Measurements from ENCODE around the gene SEC14L3.

SEC14L3 gene

DNA sequence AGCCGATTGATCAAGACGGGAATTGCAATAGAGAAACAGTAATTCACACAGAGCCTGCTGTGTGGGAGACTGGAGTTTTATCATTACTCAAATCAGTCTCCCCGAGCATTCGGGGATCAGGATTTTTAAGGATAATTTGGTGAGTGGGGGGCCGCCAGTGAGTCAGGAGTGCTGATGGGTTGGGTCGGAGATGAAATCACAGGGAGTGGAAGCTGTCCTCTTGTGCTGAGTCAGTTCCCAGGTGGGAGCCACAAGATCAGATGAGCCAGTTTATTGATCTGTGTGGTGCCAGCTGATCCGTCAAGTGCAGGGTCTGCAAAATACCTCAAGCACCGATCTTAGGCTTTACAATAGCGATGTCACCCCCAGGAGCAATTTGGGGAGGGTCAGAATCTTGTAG is 30.7 kb downstream of the SEC14L3 start:
- peaks cover 5% of the 10 kb centered on the region for H3K4me1 ChIP-seq (ENCODE audit: control insufficient read depth, insufficient read depth, low read length)
- no peaks in the 10 kb centered on the region for H3K36me3 ChIP-seq (ENCODE audit: control insufficient read depth, insufficient read depth, low read length)
- H3K27ac ChIP-seq (ENCODE audit: low read depth, low read length) = no peak overlapping the region
- no peak overlapping the region for H3K9ac ChIP-seq (ENCODE audit: low read length)
- H3K27me3 ChIP-seq (ENCODE audit: control insufficient read depth, insufficient read depth, low read length) = no peaks in the 10 kb centered on the region
- no peaks in the 10 kb centered on the region for H3K9me3 ChIP-seq (ENCODE audit: control insufficient read depth, insufficient read depth, low read depth, low read length)
- no peak overlapping the region for H3K4me3 ChIP-seq (ENCODE audit: low read depth, low read length)

DNA sequence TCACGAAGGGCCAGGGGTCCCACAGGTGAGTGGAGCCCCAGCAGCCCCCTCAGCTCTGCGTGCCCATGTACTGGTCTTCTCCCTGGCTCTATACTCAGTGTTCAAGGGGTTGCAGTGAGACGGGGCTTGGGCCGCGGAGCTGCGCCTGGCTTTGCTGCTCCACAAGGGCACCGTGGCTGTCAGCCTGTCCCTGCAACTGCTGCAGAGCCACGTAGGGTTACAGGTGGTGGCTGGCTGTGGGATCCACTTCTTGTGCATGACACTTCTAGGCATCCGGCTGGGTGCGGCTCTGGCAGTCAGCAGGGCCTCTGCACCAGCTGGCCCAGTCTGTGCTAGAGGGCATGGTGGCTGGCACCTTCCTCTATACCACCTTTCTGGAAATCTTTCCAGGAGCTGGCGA is 32.0 kb downstream of the SEC14L3 start:
- Histone ChIP-seq H3K4me1 (ENCODE audit: control insufficient read depth, insufficient read depth, low read length) (peaks cover 8% of the 10 kb centered on the region), H3K4me3 (ENCODE audit: low read depth, low read length) (no peak overlapping the region), H3K9ac (ENCODE audit: low read length) (no peak overlapping the region), H3K27ac (ENCODE audit: low read depth, low read length) (no peak overlapping the region), H3K36me3 (ENCODE audit: control insufficient read depth, insufficient read depth, low read length) (no peaks in the 10 kb centered on the region), H3K9me3 (ENCODE audit: control insufficient read depth, insufficient read depth, low read depth, low read length) (no peaks in the 10 kb centered on the region), H3K27me3 (ENCODE audit: control insufficient read depth, insufficient read depth, low read length) (no peaks in the 10 kb centered on the region)

DNA sequence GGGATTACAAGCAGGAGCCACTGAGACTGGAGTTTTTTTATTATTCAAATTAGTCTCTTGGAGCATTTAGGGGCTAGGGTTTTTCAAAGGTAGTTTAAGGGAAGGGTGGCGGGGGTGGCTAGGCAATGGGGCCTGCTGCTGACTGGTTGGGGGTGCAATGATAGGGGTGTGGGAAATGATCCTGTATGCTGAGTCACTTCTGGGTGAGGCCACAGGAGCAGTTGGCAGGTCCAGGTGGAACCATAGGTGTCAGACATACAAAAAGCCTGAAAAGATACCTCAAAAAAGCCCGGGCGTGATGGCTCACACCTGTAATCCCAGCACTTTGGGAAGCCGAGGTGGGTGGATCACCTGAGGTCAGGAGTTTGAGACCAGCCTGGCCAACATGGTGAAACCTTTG is 32.6 kb downstream of the SEC14L3 start:
- no peak overlapping the region for H3K4me3 ChIP-seq (ENCODE audit: low read depth, low read length)
- no peaks in the 10 kb centered on the region for H3K27me3 ChIP-seq (ENCODE audit: control insufficient read depth, insufficient read depth, low read length)
- no peaks in the 10 kb centered on the region for H3K36me3 ChIP-seq (ENCODE audit: control insufficient read depth, insufficient read depth, low read length)
- peaks cover 5% of the 10 kb centered on the region; the same call in 1 of the 2 replicates for H3K4me1 ChIP-seq (ENCODE audit: control insufficient read depth, insufficient read depth, low read length)
- H3K9me3 ChIP-seq (ENCODE audit: control insufficient read depth, insufficient read depth, low read depth, low read length) = no peaks in the 10 kb centered on the region
- no peak overlapping the region for H3K9ac ChIP-seq (ENCODE audit: low read length)
- no peak overlapping the region for H3K27ac ChIP-seq (ENCODE audit: low read depth, low read length)

DNA sequence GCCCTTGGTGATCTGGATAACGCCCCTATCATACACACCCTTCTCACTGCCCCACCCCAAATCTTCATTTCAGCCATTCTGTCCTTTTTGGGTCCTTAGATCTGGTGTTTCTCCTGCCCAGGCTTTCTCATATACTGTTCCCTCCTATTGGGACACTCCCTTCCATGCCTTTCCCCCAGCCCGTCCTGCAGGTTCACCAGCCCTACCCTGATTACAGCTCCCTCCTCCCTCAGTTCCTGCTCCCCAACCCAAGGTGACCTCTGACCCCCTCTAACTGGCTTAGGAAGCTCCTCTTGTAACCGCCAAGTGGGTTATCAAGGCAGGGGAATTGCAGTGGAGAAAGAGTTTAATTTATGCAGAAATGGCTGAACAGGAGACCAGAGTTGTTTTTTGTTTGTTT is 33.3 kb downstream of the SEC14L3 start:
- peaks cover 5% of the 10 kb centered on the region; the same call in 1 of the 2 replicates for H3K4me1 ChIP-seq (ENCODE audit: control insufficient read depth, insufficient read depth, low read length)
- no peak overlapping the region for H3K27ac ChIP-seq (ENCODE audit: low read depth, low read length)

DNA sequence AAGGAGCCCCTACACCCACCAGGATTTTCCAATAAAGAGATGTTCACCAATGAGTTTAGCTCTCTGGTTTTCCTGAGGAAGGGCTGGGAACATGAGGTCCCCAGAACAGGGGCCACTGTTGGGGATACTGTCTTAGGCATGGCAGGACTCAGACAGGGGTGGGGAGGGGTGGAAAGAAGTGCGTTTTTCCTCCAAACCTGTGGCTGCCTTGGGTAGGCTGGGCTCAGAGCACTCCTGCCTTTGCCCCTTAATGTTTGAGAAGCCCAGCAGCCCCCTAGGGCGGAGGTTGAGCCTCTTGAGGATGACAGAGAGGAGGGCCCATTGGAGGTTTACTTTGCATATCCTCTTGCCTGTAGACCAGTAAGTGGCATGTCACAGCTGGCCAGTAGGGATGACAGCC is 35.6 kb downstream of the SEC14L3 start:
- Histone ChIP-seq H3K4me3 (ENCODE audit: low read depth, low read length) (no peak overlapping the region), H3K36me3 (ENCODE audit: control insufficient read depth, insufficient read depth, low read length) (no peaks in the 10 kb centered on the region), H3K4me1 (ENCODE audit: control insufficient read depth, insufficient read depth, low read length) (peaks cover 5% of the 10 kb centered on the region; the same call in 1 of the 2 replicates), H3K9me3 (ENCODE audit: control insufficient read depth, insufficient read depth, low read depth, low read length) (no peaks in the 10 kb centered on the region), H3K9ac (ENCODE audit: low read length) (no peak overlapping the region), H3K27me3 (ENCODE audit: control insufficient read depth, insufficient read depth, low read length) (no peaks in the 10 kb centered on the region), H3K27ac (ENCODE audit: low read depth, low read length) (no peak overlapping the region)

More for the DNA sequence above, 33.3 kb downstream of the SEC14L3 start:
- no peaks in the 10 kb centered on the region for H3K27me3 ChIP-seq (ENCODE audit: control insufficient read depth, insufficient read depth, low read length)
- no peaks in the 10 kb centered on the region for H3K9me3 ChIP-seq (ENCODE audit: control insufficient read depth, insufficient read depth, low read depth, low read length)
- no peaks in the 10 kb centered on the region for H3K36me3 ChIP-seq (ENCODE audit: control insufficient read depth, insufficient read depth, low read length)
- no peak overlapping the region for H3K9ac ChIP-seq (ENCODE audit: low read length)
- H3K4me3 ChIP-seq (ENCODE audit: low read depth, low read length) = no peak overlapping the region

DNA sequence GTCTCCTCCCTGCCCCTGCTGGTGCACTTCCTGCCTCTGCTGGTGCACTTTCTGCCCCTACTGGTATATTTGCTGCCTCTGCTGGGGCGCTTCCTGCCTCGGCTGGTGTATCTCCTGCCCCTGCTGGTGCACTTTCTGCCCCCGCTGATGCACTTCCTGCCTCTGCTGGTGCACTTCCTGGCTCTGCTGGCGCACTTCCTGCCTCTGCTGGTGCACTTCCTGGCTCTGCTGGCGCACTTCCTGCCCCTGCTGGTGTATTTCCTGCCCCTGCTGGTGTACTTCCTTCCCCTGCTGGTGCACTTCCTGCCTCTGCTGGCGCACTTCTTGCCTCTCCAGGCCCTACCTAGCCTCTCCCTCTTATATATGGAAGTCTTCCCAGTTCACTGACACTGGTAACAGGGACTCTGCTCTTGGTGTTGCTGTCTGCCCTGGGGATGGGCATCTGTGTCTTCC is 36.1 kb downstream of the SEC14L3 start:
- Histone ChIP-seq H3K4me3 (ENCODE audit: low read depth, low read length) (no peak overlapping the region), H3K9ac (ENCODE audit: low read length) (no peak overlapping the region), H3K27me3 (ENCODE audit: control insufficient read depth, insufficient read depth, low read length) (no peaks in the 10 kb centered on the region), H3K36me3 (ENCODE audit: control insufficient read depth, insufficient read depth, low read length) (no peaks in the 10 kb centered on the region), H3K4me1 (ENCODE audit: control insufficient read depth, insufficient read depth, low read length) (peaks cover 5% of the 10 kb centered on the region; the same call in 1 of the 2 replicates), H3K27ac (ENCODE audit: low read depth, low read length) (no peak overlapping the region), H3K9me3 (ENCODE audit: control insufficient read depth, insufficient read depth, low read depth, low read length) (no peaks in the 10 kb centered on the region)

DNA sequence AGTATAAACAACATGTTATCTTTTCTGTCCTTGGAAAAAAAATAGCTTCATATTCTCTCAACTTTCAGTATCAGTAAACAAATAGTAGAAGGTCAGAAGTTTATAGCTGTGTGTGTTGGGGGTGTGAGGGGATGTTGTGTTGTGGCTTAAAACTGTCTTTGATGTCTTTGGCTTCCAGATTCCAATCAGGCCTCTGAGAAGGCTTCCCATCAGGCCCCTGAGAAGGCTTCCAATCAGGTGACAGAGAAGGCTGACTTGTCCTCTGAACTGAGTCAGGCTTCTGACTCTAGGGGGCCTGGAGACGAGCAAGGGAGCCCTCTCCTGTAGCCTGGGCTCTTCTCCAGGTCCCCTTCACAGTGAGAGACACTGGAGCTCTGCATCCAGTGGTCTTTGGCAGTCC is 37.0 kb downstream of the SEC14L3 start:
- Histone ChIP-seq H3K9me3 (ENCODE audit: control insufficient read depth, insufficient read depth, low read depth, low read length) (no peaks in the 10 kb centered on the region), H3K4me1 (ENCODE audit: control insufficient read depth, insufficient read depth, low read length) (peaks cover 5% of the 10 kb centered on the region; the same call in 1 of the 2 replicates), H3K4me3 (ENCODE audit: low read depth, low read length) (no peak overlapping the region), H3K27me3 (ENCODE audit: control insufficient read depth, insufficient read depth, low read length) (no peaks in the 10 kb centered on the region), H3K9ac (ENCODE audit: low read length) (no peak overlapping the region), H3K27ac (ENCODE audit: low read depth, low read length) (no peak overlapping the region), H3K36me3 (ENCODE audit: control insufficient read depth, insufficient read depth, low read length) (no peaks in the 10 kb centered on the region)

DNA sequence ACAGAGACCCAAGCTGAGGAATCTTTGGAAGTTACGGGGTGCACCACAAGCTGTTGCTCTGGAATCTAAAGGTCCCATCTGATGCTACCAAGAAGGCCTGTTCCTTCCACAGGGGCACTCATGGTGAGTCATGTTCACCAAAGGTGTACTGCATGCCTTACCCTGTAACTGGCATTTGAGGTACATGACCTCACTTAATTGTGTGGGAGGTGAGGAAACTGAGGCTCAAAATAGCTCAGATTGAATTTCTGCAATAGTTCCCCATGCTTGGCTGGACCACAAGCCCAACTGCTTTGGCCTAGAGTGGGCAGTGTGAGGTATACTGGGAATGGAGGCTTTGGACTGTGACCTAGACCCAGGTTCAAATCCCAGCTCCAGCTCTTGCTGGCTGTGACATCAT is 38.0 kb downstream of the SEC14L3 start:
- Histone ChIP-seq H3K9me3 (ENCODE audit: control insufficient read depth, insufficient read depth, low read depth, low read length) (no peaks in the 10 kb centered on the region), H3K4me3 (ENCODE audit: low read depth, low read length) (no peak overlapping the region), H3K27me3 (ENCODE audit: control insufficient read depth, insufficient read depth, low read length) (no peaks in the 10 kb centered on the region), H3K9ac (ENCODE audit: low read length) (no peak overlapping the region), H3K27ac (ENCODE audit: low read depth, low read length) (no peak overlapping the region), H3K36me3 (ENCODE audit: control insufficient read depth, insufficient read depth, low read length) (peaks cover 3% of the 10 kb centered on the region; the same call in 1 of the 2 replicates), H3K4me1 (ENCODE audit: control insufficient read depth, insufficient read depth, low read length) (peaks cover 5% of the 10 kb centered on the region; the same call in 1 of the 2 replicates)

DNA sequence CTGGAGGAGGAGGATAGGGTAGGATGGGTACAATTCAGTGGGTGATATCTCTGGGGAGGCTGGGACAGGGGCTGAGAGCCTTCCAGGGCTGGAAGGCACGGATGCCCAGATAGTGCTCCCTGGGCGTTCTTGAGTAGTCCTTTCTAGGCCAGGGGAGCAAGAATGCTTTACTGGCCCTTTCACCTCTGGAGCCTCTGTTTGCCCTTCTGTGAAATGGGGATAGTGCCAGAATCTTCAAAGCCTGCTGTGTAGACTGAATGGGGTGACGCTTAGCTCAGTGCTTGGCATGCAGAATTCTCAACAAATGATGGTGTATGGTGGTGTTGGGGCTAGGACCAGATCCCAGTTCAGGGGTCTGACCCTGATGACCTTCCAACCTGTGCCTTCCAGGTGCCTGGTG is 38.6 kb downstream of the SEC14L3 start:
- no peak overlapping the region for H3K9ac ChIP-seq (ENCODE audit: low read length)
- no peak overlapping the region for H3K4me3 ChIP-seq (ENCODE audit: low read depth, low read length)
- no peaks in the 10 kb centered on the region for H3K27me3 ChIP-seq (ENCODE audit: control insufficient read depth, insufficient read depth, low read length)
- H3K4me1 ChIP-seq (ENCODE audit: control insufficient read depth, insufficient read depth, low read length) = peaks cover 5% of the 10 kb centered on the region; the same call in 1 of the 2 replicates
- H3K27ac ChIP-seq (ENCODE audit: low read depth, low read length) = no peak overlapping the region
- peaks cover 8% of the 10 kb centered on the region for H3K36me3 ChIP-seq (ENCODE audit: control insufficient read depth, insufficient read depth, low read length)
- no peaks in the 10 kb centered on the region for H3K9me3 ChIP-seq (ENCODE audit: control insufficient read depth, insufficient read depth, low read depth, low read length)

DNA sequence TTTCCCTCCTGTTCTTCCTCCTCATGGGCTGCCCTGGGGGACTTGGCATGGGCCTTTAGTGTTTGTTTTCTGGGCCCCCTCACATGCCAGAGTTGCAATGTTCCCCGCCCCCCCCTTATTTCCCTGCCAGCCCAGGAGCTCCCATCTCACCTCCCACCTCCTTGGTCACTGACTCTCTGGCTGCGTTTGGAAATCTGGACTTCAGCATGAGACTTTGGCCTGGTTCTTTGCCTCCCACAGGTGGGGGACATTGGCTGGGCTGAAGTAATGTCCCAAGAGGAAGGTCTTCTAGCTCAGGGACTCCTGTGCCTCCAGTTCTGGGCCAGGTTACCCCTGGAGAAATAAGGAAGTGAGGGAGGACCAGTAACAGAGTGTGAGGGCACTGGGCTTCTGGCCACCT is 39.3 kb downstream of the SEC14L3 start:
- no peak overlapping the region for H3K9ac ChIP-seq (ENCODE audit: low read length)
- H3K4me3 ChIP-seq (ENCODE audit: low read depth, low read length) = no peak overlapping the region
- peaks cover 15% of the 10 kb centered on the region for H3K36me3 ChIP-seq (ENCODE audit: control insufficient read depth, insufficient read depth, low read length)
- peaks cover 5% of the 10 kb centered on the region; the same call in 1 of the 2 replicates for H3K4me1 ChIP-seq (ENCODE audit: control insufficient read depth, insufficient read depth, low read length)
- no peaks in the 10 kb centered on the region for H3K27me3 ChIP-seq (ENCODE audit: control insufficient read depth, insufficient read depth, low read length)
- no peaks in the 10 kb centered on the region for H3K9me3 ChIP-seq (ENCODE audit: control insufficient read depth, insufficient read depth, low read depth, low read length)
- H3K27ac ChIP-seq (ENCODE audit: low read depth, low read length) = no peak overlapping the region

DNA sequence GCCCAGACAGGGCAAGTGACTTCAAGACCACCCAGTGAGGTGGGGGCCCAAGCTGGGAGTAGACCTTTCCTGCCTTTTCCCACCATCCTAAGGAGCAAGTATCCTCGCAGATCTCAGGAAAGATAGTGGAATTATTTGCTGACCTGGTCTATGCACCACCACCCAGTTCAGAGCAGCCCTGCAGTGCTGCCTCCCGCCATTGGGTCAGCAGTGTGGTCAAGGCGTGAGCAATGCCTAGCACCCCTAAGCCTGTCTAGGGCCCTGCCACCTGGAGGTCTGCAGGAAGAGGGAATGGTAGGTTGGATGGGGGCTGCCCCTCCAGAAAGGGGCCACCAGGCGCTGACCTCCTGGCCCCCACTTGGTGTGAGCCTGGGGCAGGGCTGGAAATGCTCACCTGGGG is 39.7 kb downstream of the SEC14L3 start:
- no peak overlapping the region for H3K27ac ChIP-seq (ENCODE audit: low read depth, low read length)
- H3K4me1 ChIP-seq (ENCODE audit: control insufficient read depth, insufficient read depth, low read length) = peaks cover 5% of the 10 kb centered on the region; the same call in 1 of the 2 replicates
- no peaks in the 10 kb centered on the region for H3K9me3 ChIP-seq (ENCODE audit: control insufficient read depth, insufficient read depth, low read depth, low read length)
- H3K9ac ChIP-seq (ENCODE audit: low read length) = no peak overlapping the region
- H3K27me3 ChIP-seq (ENCODE audit: control insufficient read depth, insufficient read depth, low read length) = no peaks in the 10 kb centered on the region
- H3K36me3 ChIP-seq (ENCODE audit: control insufficient read depth, insufficient read depth, low read length) = peaks cover 20% of the 10 kb centered on the region
- H3K4me3 ChIP-seq (ENCODE audit: low read depth, low read length) = no peak overlapping the region

DNA sequence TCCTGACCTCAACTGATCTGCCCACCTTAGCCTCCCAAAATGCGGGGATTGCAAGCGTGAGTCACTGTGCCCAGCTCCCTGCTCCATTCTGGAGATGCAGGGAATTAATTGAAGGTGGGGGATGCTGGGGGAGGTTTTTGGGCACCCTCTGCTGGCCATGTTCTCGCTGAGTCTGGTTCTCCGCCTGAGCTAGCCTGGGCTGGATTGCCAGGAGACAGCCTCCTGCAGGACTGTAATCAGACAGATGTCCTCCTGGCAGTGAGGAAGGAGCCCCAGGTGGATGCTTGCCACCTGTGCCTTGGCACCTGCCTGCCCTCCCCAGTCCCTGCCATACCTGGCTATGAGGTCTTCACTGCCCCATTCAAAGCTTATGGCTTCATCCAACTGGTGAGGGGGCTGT is 40.9 kb downstream of the SEC14L3 start:
- no peak overlapping the region for H3K9ac ChIP-seq (ENCODE audit: low read length)
- H3K27ac ChIP-seq (ENCODE audit: low read depth, low read length) = no peak overlapping the region
- H3K4me1 ChIP-seq (ENCODE audit: control insufficient read depth, insufficient read depth, low read length) = peaks cover 9% of the 10 kb centered on the region; the same call in 1 of the 2 replicates
- peaks cover 21% of the 10 kb centered on the region for H3K36me3 ChIP-seq (ENCODE audit: control insufficient read depth, insufficient read depth, low read length)
- no peaks in the 10 kb centered on the region for H3K9me3 ChIP-seq (ENCODE audit: control insufficient read depth, insufficient read depth, low read depth, low read length)
- no peak overlapping the region for H3K4me3 ChIP-seq (ENCODE audit: low read depth, low read length)
- H3K27me3 ChIP-seq (ENCODE audit: control insufficient read depth, insufficient read depth, low read length) = no peaks in the 10 kb centered on the region

Measured in HUES6 (cell line).